K562 (cell line): ENCODE measurements around the gene PHF3. TPM values are rescaled to one million over a fixed set of nuclear protein-coding genes. Genes with fewer than 3 reads are reported as not detected.

Experiments
- BCL6 ChIP-seq: fragments of 250-450 bp; sonication (Bioruptor Pico); IDR thresholded peaks from 2 replicates; pipeline ENCODE4 v1.4.0; 2020
- CBX8 ChIP-seq: fragments of 200-600 bp; sonication (generic); IDR thresholded peaks from 2 replicates; pipeline ENCODE4 v1.6.1; 2012; ENCODE audit warnings: borderline replicate concordance, mixed run types, low read depth, mild to moderate bottlenecking, moderate library complexity, mixed read lengths, low read length, control low read depth, inconsistent platforms; ENCODE audit not compliant: poor library complexity, severe bottlenecking; ENCODE audit errors: extremely low read depth
- ELF4 ChIP-seq: fragments of 450-650 bp; formaldehyde crosslinking; IDR thresholded peaks from 2 replicates; pipeline ENCODE4 v1.4.0; 2022; ENCODE audit warnings: missing genetic modification characterization
- GATAD2B ChIP-seq: fragments of 450-650 bp; IDR thresholded peaks from 2 replicates; pipeline ENCODE4 v1.6.1; 2017; ENCODE audit warnings: mild to moderate bottlenecking, borderline replicate concordance
- HDAC3 ChIP-seq: fragments of 450-650 bp; IDR thresholded peaks from 2 replicates; pipeline ENCODE4 v1.6.1; 2018; ENCODE audit warnings: borderline replicate concordance, mild to moderate bottlenecking, moderate library complexity; ENCODE audit not compliant: partially characterized antibody
- LARP7 ChIP-seq: fragments of 450-650 bp; IDR thresholded peaks from 2 replicates; pipeline ENCODE4 v1.6.1; 2016
- LEF1 ChIP-seq: fragments of 450-650 bp; IDR thresholded peaks from 2 replicates; pipeline ENCODE4 v1.6.1; 2016; ENCODE audit warnings: mild to moderate bottlenecking
- MYBL2 ChIP-seq, 2 experiments: fragments of 450-650 bp in 1 of 2; sonication (generic) in 1 of 2; formaldehyde crosslinking in 1 of 2; IDR thresholded peaks; 2 replicates each; pipeline versions ENCODE4 v1.6.1 to v1.8.1; 2017 to 2022; ENCODE audit warnings: borderline replicate concordance in 1 of 2, inconsistent platforms in 1 of 2, low read depth in 1 of 2, mild to moderate bottlenecking in 1 of 2, missing genetic modification reagents in 1 of 2, moderate library complexity in 1 of 2
- NCOA4 ChIP-seq: fragments of 450-650 bp; IDR thresholded peaks from 2 replicates; pipeline ENCODE4 v1.6.1; 2018; ENCODE audit warnings: mild to moderate bottlenecking; ENCODE audit not compliant: partially characterized antibody
- OTX1 ChIP-seq: fragments of 450-650 bp; formaldehyde crosslinking; IDR thresholded peaks from 2 replicates; pipeline ENCODE4 v1.4.0; 2022; ENCODE audit warnings: mild to moderate bottlenecking
- PHB ChIP-seq: fragments of 250-450 bp; sonication (Bioruptor Pico); IDR thresholded peaks from 2 replicates; pipeline ENCODE4 v1.5.0; 2021
- SMC3 ChIP-seq: conservative IDR thresholded peaks from 2 replicates; pipeline ENCODE4 v1.6.1; 2011; ENCODE audit warnings: low read depth, low read length, improper control_type of control experiment; ENCODE audit not compliant: insufficient read depth
- SP1 ChIP-seq: sonication (generic); formaldehyde crosslinking; IDR thresholded peaks from 2 replicates; pipeline ENCODE4 v1.8.1; 2022; ENCODE audit warnings: mild to moderate bottlenecking, missing genetic modification reagents
- SRSF3 ChIP-seq: fragments of 200-400 bp; formaldehyde crosslinking; IDR thresholded peaks from 2 replicates; pipeline ENCODE4 v1.6.1; 2016; ENCODE audit warnings: mild to moderate bottlenecking, low read length, moderate library complexity; ENCODE audit not compliant: insufficient read depth
- TBP ChIP-seq: optimal IDR thresholded peaks from 2 replicates; pipeline ENCODE3; 2011; ENCODE audit warnings: low read depth, low read length, improper control_type of control experiment
- XRCC3 ChIP-seq: fragments of 450-650 bp; IDR thresholded peaks from 2 replicates; pipeline ENCODE4 v1.6.1; 2017; ENCODE audit warnings: mild to moderate bottlenecking, moderate library complexity
- YY1 ChIP-seq, 3 experiments: IDR thresholded peaks; 2 replicates each; pipeline ENCODE4 v1.6.1; 2011; ENCODE audit warnings: low read length in 2 of 3, mild to moderate bottlenecking in 2 of 3, moderate library complexity in 2 of 3, borderline replicate concordance in 1 of 3, control low read depth in 1 of 3, low read depth in 1 of 3; ENCODE audit not compliant: insufficient read depth in 3 of 3, insufficient replicate concordance in 2 of 3, control insufficient read depth in 1 of 3, insufficient read length in 1 of 3; ENCODE audit errors: extremely low read depth in 1 of 3
- ZC3H4 ChIP-seq: sonication (generic); formaldehyde crosslinking; IDR thresholded peaks from 2 replicates; pipeline ENCODE4 v1.9.0; 2021; ENCODE audit warnings: missing genetic modification reagents, borderline replicate concordance
- ZNF140 ChIP-seq: fragments of 250-450 bp; sonication (Bioruptor Pico); IDR thresholded peaks from 2 replicates; pipeline ENCODE4 v1.8.0; 2021; ENCODE audit warnings: moderate library complexity, mild to moderate bottlenecking, inconsistent platforms
- ZNF277 ChIP-seq: fragments of 250-450 bp; sonication (Bioruptor Pico); IDR thresholded peaks from 2 replicates; pipeline ENCODE4 v1.8.0; 2022; ENCODE audit warnings: inconsistent platforms, mild to moderate bottlenecking, moderate library complexity, borderline replicate concordance
- ZNF3 ChIP-seq: fragments of 250-450 bp; sonication (Bioruptor Pico); IDR thresholded peaks from 2 replicates; pipeline ENCODE4 v1.5.0; 2021; ENCODE audit warnings: mild to moderate bottlenecking, moderate library complexity
- ZNF431 ChIP-seq: sonication (generic); formaldehyde crosslinking; IDR thresholded peaks from 2 replicates; pipeline ENCODE4 v1.8.0; 2022; ENCODE audit warnings: mild to moderate bottlenecking, missing genetic modification reagents
- ZNF444 ChIP-seq: fragments of 250-450 bp; sonication (Bioruptor Pico); IDR thresholded peaks from 2 replicates; pipeline ENCODE4 v1.4.0; 2020; ENCODE audit warnings: mild to moderate bottlenecking, moderate library complexity
- ZNF785 ChIP-seq: fragments of 250-450 bp; sonication (Bioruptor Pico); IDR thresholded peaks from 2 replicates; pipeline ENCODE4 v1.4.0; 2020; ENCODE audit warnings: mild to moderate bottlenecking
- ZNF830 ChIP-seq: fragments of 250-450 bp; sonication (Bioruptor Pico); IDR thresholded peaks from 2 replicates; pipeline ENCODE4 v1.5.0; 2021; ENCODE audit warnings: mild to moderate bottlenecking
- polyA plus RNA-seq, 8 experiments: library from polyadenylated mRNA; depleted of rRNA in 4 of 8; stranded (reverse) in 5 of 8; unstranded in 3 of 8; fragments of >200 nt; fragmentation: Nextera tagmentation in 2 of 8; fragmentation: Illumina TruSeq in 1 of 8; extraction: Ambion mirVana in 2 of 8; extraction: Trizol in 1 of 8; gene quantifications; 2 replicates each; pipeline versions ENCODE4 v1.2.1 to v1.2.3, GENCODE V29; 2011 to 2014; ENCODE audit warnings: inconsistent platforms in 1 of 8, missing spikeins in 1 of 8
- total RNA-seq, 7 experiments: library from RNA; depleted of rRNA in 6 of 7; stranded (reverse); fragments of >200 nt in 6 of 7; fragmentation: Illumina TruSeq in 2 of 7; extraction: Trizol in 2 of 7; gene quantifications; 2 replicates each; pipeline versions ENCODE4 v1.2.1 to v1.2.3, GENCODE V29; 2011 to 2021; ENCODE audit warnings: low replicate concordance in 1 of 7
- TF ChIP-seq, protein P1 (sequence below): fragments of 250-450 bp; sonication (Bioruptor Pico); IDR thresholded peaks from 2 replicates; pipeline ENCODE4 v1.4.0; 2020

The PHF3 gene
- total and polyA plus RNA-seq, 9 of the 15 experiments (the other 6 are each of a cell fraction or from before 2014, with no cell fraction given) = 8.1 to 51.2 (median 30.9) TPM

DNA sequence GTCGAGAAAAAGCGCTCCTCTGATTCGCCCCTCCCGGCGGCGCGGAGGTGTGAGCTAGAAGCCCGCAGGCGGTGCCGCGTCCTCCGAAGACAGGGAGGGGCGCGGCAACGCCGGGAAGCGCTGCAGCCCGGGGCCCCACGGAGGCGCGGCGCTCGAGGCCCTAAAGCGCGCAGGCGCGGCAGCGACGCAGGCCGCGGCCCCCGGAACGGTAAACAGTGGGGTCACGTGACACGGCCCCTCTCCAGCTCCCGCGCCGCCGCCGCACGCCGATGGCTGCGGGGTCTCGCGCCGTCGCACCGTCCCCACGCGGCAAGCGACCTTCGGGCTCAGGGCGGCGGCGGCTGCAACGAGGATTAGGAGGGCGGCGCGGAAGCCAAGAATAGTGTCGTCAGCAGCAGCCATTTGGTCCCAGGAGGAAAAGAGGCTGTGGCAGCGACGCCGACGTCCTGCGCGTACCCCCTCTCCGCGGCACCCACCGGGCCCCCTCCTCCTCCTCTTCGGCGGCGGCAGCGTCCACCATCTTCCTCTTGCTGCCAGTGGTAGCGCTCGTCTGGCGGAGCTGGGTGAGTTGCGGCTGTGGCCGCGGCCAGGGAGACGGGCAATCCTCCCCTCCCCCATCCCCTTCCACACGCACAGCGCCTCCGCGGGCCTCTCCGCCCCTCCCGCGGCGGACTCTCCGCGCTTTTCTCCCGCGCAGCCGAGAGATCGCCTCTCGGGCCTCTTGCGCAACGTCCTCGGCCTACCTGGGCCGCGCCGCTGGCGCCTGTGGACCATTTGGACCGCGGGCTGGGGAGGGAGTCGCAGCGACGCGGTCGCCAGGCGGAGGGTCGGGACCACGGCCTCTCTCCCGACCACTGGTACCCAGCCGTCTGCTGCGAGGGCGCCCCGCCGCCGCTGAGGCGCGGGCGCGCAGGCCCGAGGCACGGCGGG is at the start of gene PHF3 (continued):
- TF ChIP-seq MYBL2 (IDR thresholded peaks at IDR 0.05; ENCODE audit: low read depth) = no peak
- TF ChIP-seq MYBL2 (CRISPR knock-in tag; IDR thresholded peaks at IDR 0.05; ENCODE audit: borderline replicate concordance) = no peak
- TF ChIP-seq ZNF277 (CRISPR knock-in tag) = no peak
- no peak for TF ChIP-seq CBX8
- TF ChIP-seq ZC3H4 (CRISPR knock-in tag) = no peak
- TF ChIP-seq GATAD2B = peak; percentile 54; the same call in 1 of the 2 replicates
- TF ChIP-seq YY1 (IDR thresholded peaks at IDR 0.05; ENCODE audit: borderline replicate concordance in 1 of 3, control insufficient read depth in 1 of 3, extremely low read depth in 1 of 3, insufficient read depth in 3 of 3, insufficient read length in 1 of 3, insufficient replicate concordance in 2 of 3, low read depth in 1 of 3, low read length in 2 of 3) = peak; percentile 44 to 85 (median 79)
- no peak for TF ChIP-seq NCOA4
- TF ChIP-seq, protein P1, sequence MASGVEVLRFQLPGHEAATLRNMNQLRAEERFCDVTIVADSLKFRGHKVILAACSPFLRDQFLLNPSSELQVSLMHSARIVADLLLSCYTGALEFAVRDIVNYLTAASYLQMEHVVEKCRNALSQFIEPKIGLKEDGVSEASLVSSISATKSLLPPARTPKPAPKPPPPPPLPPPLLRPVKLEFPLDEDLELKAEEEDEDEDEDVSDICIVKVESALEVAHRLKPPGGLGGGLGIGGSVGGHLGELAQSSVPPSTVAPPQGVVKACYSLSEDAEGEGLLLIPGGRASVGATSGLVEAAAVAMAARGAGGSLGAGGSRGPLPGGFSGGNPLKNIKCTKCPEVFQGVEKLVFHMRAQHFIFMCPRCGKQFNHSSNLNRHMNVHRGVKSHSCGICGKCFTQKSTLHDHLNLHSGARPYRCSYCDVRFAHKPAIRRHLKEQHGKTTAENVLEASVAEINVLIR (CRISPR knock-in tag) = no peak
- 0 out of 2 replicates have a peak, but pooled peaks have one; percentile 33 for TF ChIP-seq PHB (CRISPR knock-in tag)
- TF ChIP-seq OTX1 (CRISPR knock-in tag) = no peak
- TF ChIP-seq SMC3 = no peak
- TF ChIP-seq ZNF830 (CRISPR knock-in tag) = peak; percentile 77; the same call in 1 of the 2 replicates
- TF ChIP-seq ZNF3 = no peak
- TF ChIP-seq LARP7 = peak; percentile 74; the same call in 1 of the 2 replicates
- peak; percentile 47; the same call in 1 of the 2 replicates for TF ChIP-seq SP1 (CRISPR knock-in tag)
- peak; percentile 45; the same call in 1 of the 2 replicates for TF ChIP-seq LEF1
- no peak for TF ChIP-seq ZNF140 (CRISPR knock-in tag)
- no peak for TF ChIP-seq BCL6
- TF ChIP-seq XRCC3 = no peak
- no peak for TF ChIP-seq ZNF785 (CRISPR knock-in tag)
- no peak for TF ChIP-seq ELF4 (CRISPR knock-in tag)
- TF ChIP-seq SRSF3 = no peak
- no peak for TF ChIP-seq HDAC3
- TF ChIP-seq ZNF431 (CRISPR knock-in tag) = no peak; the same call in 1 of the 2 replicates
- TF ChIP-seq ZNF444 = no peak
- TF ChIP-seq TBP = peak; percentile 59
